ENCODE measurements around the gene EXOSC10. TPM values are rescaled to one million over a fixed set of nuclear protein-coding genes. Genes with fewer than 3 reads are reported as not detected.

Gene EXOSC10
- total RNA-seq, 4 donors from 2014 or later = 56.1 to 63.4 (median 59.5) TPM

- TF ChIP-seq CTCF (IDR thresholded peaks at IDR 0.05; ENCODE audit: low read depth) = no peak
These were observed 43.1 kb upstream of the EXOSC10 start for GRCh38 chr1:11142618-11143391.

GRCh38 chr1:11138952-11139351, 39.3 kb upstream of the EXOSC10 start:
- no peak for TF ChIP-seq CTCF (IDR thresholded peaks at IDR 0.05; ENCODE audit: low read depth)

GRCh38 chr1:11138029-11138428, 38.4 kb upstream of the EXOSC10 start:
- TF ChIP-seq CTCF (IDR thresholded peaks at IDR 0.05; ENCODE audit: low read depth) = no peak

- no peak for TF ChIP-seq CTCF (IDR thresholded peaks at IDR 0.05; ENCODE audit: low read depth)
These were observed 35.2 kb upstream of the EXOSC10 start for GRCh38 chr1:11134898-11135266.

- TF ChIP-seq CTCF (IDR thresholded peaks at IDR 0.05; ENCODE audit: low read depth) = no peak
These were observed 34.7 kb upstream of the EXOSC10 start for GRCh38 chr1:11134251-11134897.

GRCh38 chr1:11132563-11133293, 33.1 kb upstream of the EXOSC10 start:
- TF ChIP-seq CTCF (IDR thresholded peaks at IDR 0.05; ENCODE audit: low read depth) = no peak

- no peak for TF ChIP-seq CTCF (IDR thresholded peaks at IDR 0.05; ENCODE audit: low read depth)
These were observed 32.1 kb upstream of the EXOSC10 start for GRCh38 chr1:11131816-11132215.

Measured in subcutaneous adipose tissue (tissue), 4 donors.